DMS153 (cell line): ENCODE results near the gene SNRPN.
"Not testable (repeated sequence)": the region's sequence is repeated elsewhere in the genome, so short reads cannot be mapped to it uniquely, and the experiment has no call there.

ENCODE experiments used
- DNase-seq: peaks from one replicate; lab custom pipeline; 2025; lab: John Stamatoyannopoulos, UW

SNRPN gene

DNA sequence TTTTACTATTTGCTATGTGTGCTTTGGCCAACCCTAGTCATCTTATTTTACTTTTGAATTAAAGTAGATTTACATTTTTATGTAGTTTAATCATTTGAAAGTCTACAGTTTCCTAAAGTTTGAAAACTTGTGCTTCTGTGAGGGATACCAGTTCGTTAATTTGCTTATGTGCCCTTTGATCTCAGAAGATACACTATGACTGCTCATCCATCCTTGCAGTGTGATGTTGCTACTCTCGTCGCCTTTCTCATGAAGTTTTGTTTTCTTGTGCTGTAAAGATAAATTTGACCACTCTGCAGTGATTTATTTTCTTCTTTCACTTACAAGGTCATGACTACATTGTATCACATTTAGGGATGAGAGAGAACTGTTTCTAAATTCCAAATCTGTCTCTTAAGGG, 16.3 kb downstream of the SNRPN start:
- DNase-seq = no peak

GRCh38 chr15:24971772-24972171, 17.0 kb downstream of the SNRPN start:
- DNase-seq = no peak

GRCh38 chr15:24972707-24973106, 17.9 kb downstream of the SNRPN start:
- DNase-seq = not testable (repeated sequence)

DNA sequence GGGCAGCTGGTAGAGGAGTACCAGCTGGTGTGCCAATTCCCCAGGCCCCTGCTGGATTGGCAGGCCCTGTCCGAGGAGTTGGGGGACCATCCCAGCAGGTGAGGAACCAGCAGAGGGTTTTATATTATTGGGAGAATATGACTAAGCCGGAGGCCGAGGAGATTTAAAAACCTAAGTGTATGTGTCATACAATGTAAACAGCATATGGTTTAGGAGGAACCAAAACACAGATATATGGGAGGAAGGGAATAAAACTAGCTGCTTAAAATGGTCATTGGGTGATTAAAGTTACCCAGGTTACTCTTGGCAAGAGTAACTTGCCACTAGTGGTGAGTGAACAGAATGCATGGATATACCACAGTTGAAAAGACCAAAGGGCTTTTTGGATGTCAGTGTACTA, 22.1 kb downstream of the SNRPN start:
- DNase-seq = no peak

DNA sequence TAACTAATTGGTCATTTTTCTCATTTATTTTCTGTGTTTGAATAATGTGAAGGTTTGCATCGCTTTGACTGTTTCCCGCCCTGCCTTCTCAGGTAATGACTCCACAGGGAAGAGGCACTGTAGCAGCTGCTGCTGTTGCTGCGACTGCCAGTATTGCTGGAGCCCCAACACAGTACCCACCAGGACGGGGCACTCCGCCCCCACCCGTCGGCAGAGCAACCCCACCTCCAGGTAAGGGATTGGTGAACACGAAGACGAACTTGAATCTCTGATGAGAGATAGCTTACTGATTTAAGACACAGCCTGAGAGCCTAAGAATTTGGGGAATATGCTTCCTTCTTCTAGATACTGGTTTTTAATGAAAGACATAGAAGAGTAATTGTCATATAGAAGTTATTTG, 22.9 kb downstream of the SNRPN start:
- DNase-seq = no peak

DNA sequence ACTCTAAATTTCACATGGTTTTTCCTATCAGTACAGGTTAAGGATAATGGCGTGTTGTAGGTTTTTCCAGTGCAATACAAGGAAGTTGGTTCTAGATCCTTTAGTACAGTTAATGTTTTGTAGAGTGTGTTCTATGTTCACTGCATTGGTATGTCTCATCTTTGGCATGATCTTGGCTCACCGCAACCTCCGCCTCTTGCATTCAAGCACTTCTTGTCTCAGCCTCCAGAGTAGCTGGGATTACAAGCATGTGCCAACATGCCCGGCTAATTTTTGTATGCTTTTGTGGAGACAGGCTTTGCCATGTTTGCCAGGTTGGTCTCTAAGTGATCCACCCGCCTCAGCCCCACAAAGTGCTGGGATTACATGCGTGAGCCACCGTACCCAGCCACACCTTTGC, 30.4 kb downstream of the SNRPN start:
- no peak for DNase-seq

- DNase-seq = no peak
Observed at GRCh38 chr15:24986653-24987052, 31.9 kb downstream of the SNRPN start.

- no peak for DNase-seq
Observed at GRCh38 chr15:25019434-25019833, 64.6 kb downstream of the SNRPN start.

GRCh38 chr15:25022233-25022632, 67.4 kb downstream of the SNRPN start:
- DNase-seq = no peak
